Thymus (tissue), 11 donors: ENCODE data around the gene RASGRP3. TPM values are rescaled to one million over a fixed set of nuclear protein-coding genes. Genes with fewer than 3 reads are reported as not detected.

Experiments used
- DNase-seq, 9 donors: peaks; one replicate each; pipeline ENCODE4 v3.0.0-alpha.2; 2013; ENCODE audit warnings: low spot score in 9 of 9, low read depth in 6 of 9, missing footprints in 1 of 9
- H3K27ac ChIP-seq, 2 donors: one replicate each; pipeline ENCODE4 v1.5.1; 2013; ENCODE audit warnings: control low read depth in 1 of 2, low read depth in 1 of 2, low read length in 1 of 2, mild to moderate bottlenecking in 1 of 2, moderate library complexity in 1 of 2
- H3K27me3 ChIP-seq, 2 donors: one replicate each; pipeline ENCODE4 v1.5.1; 2013; ENCODE audit warnings: low read length in 1 of 2; ENCODE audit not compliant: control insufficient read depth in 2 of 2, insufficient read depth in 1 of 2
- H3K36me3 ChIP-seq, 2 donors: one replicate each; pipeline ENCODE4 v1.5.1; 2013; ENCODE audit warnings: low read length in 1 of 2, mild to moderate bottlenecking in 1 of 2, moderate library complexity in 1 of 2; ENCODE audit not compliant: control insufficient read depth in 2 of 2, insufficient read depth in 2 of 2
- H3K4me1 ChIP-seq, 2 donors: one replicate each; pipeline ENCODE4 v1.5.1; 2013; ENCODE audit warnings: low read length in 2 of 2; ENCODE audit not compliant: control insufficient read depth in 2 of 2, insufficient read depth in 2 of 2
- H3K4me3 ChIP-seq, 2 donors: one replicate each; pipeline ENCODE4 v1.5.1; 2013; ENCODE audit warnings: low read length in 2 of 2, control low read depth in 1 of 2, mild to moderate bottlenecking in 1 of 2
- H3K9me3 ChIP-seq, 2 donors: one replicate each; pipeline ENCODE4 v1.5.1; 2013; ENCODE audit warnings: low read length in 1 of 2, mild to moderate bottlenecking in 1 of 2; ENCODE audit not compliant: control insufficient read depth in 2 of 2, insufficient read depth in 1 of 2
- WGBS: extraction: QIAGEN DNeasy Blood & Tissue Kit; methylation state at CpG from one replicate; pipeline ENCODE4 v1.1.7; 2013; 5-methylcytosine and 5-hydroxymethylcytosine counted together
- polyA plus RNA-seq: library from polyadenylated mRNA; stranded (reverse); fragments of 200-250 nt; gene quantifications from one replicate; pipeline ENCODE4 v1.2.3, GENCODE V29; 2013
- total RNA-seq: library from RNA; stranded (reverse); fragments of 120-200 nt; gene quantifications from one replicate; pipeline ENCODE4 v1.2.4, GENCODE V29; 2013
- donor health status: healthy.

The RASGRP3 gene
- total and polyA plus RNA-seq, 2 donors = 6.5 to 8.2 TPM

- Histone ChIP-seq H3K36me3 (no peaks in the 10 kb centered on the region), H3K9me3 (no peaks in the 10 kb centered on the region), H3K27me3 (no peaks in the 10 kb centered on the region), H3K4me1 (no peaks in the 10 kb centered on the region), H3K27ac (no peak overlapping the region), H3K4me3 (no peak overlapping the region)
- WGBS = 99% methylated on average over 4 of the region's 4 CpGs
- DNase-seq = no peak
These were observed 64.8 kb downstream of the RASGRP3 start for GRCh38 chr2:33541243-33541642.

GRCh38 chr2:33550206-33550605 is 73.8 kb downstream of the RASGRP3 start:
- no peak overlapping the region for H3K27ac ChIP-seq
- no peak for DNase-seq
- H3K36me3 ChIP-seq = no peaks in the 10 kb centered on the region
- WGBS = 95% methylated on average over 3 of the region's 3 CpGs
- H3K4me3 ChIP-seq = no peak overlapping the region
- H3K4me1 ChIP-seq = no peaks in the 10 kb centered on the region
- H3K9me3 ChIP-seq = no peaks in the 10 kb centered on the region
- H3K27me3 ChIP-seq = no peaks in the 10 kb centered on the region

- Histone ChIP-seq H3K4me1 (no peaks in the 10 kb centered on the region), H3K4me3 (no peak overlapping the region), H3K36me3 (no peaks in the 10 kb centered on the region), H3K27ac (no peak overlapping the region), H3K27me3 (no peaks in the 10 kb centered on the region), H3K9me3 (no peaks in the 10 kb centered on the region)
- WGBS = 92% methylated on average over 1 of the region's 1 CpG
- no peak for DNase-seq
These were observed 76.5 kb downstream of the RASGRP3 start for GRCh38 chr2:33552758-33553461.

DNA sequence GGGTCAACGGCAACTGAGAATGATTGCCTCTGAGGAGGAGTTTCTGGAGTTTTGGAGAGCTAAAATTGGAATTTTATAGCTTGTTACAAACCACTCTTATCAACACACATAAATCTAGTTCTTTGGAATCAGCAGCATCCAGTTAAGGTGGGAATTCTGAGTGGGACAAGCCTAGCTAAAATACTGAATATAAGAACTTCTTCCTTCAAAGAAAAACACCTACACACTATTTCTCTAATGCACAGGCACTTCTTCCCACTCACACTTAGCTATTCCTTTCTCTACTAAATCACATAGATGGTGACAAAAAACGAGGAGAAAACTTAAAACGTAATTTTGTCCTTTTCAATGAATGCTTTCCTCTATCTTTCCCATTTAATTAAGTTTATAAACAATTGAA is 79.2 kb downstream of the RASGRP3 start:
- 90% methylated on average over 3 of the region's 3 CpGs for WGBS
- H3K27ac ChIP-seq = no peak overlapping the region
- H3K4me3 ChIP-seq = no peak overlapping the region
- no peaks in the 10 kb centered on the region for H3K36me3 ChIP-seq
- H3K4me1 ChIP-seq = no peaks in the 10 kb centered on the region
- no peak for DNase-seq
- H3K27me3 ChIP-seq = no peaks in the 10 kb centered on the region
- H3K9me3 ChIP-seq = no peaks in the 10 kb centered on the region

DNA sequence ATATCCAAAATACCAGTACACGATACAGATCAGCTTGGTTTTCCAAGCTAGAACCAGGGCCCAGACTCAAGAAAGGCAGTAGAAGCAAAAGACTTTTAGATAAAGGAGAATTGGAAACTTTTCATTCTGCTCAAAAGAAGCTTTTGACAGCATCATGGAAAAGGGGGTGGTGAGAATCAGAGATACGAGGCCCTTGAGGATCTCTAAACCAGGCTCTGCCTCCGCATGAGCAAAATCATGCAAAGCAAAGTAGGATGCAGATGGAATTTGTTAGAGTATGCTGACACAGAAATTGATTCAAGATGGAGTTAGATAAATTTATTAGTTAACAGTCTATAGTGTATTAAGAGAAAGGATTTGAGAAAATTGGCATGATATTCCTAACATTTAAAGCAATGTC is 82.9 kb downstream of the RASGRP3 start:
- no peak overlapping the region for H3K27ac ChIP-seq
- DNase-seq = no peak
- 98% methylated on average over 3 of the region's 3 CpGs for WGBS
- no peaks in the 10 kb centered on the region for H3K4me1 ChIP-seq
- H3K9me3 ChIP-seq = no peaks in the 10 kb centered on the region
- no peak overlapping the region for H3K4me3 ChIP-seq
- no peaks in the 10 kb centered on the region for H3K36me3 ChIP-seq
- no peaks in the 10 kb centered on the region for H3K27me3 ChIP-seq

GRCh38 chr2:33560017-33560416 is 83.6 kb downstream of the RASGRP3 start:
- Histone ChIP-seq H3K4me1 (no peaks in the 10 kb centered on the region), H3K36me3 (no peaks in the 10 kb centered on the region)
- 87% methylated on average over 2 of the region's 2 CpGs for WGBS

GRCh38 chr2:33561872-33562271 is 85.4 kb downstream of the RASGRP3 start:
- H3K4me3 ChIP-seq = no peak overlapping the region
- H3K36me3 ChIP-seq = no peaks in the 10 kb centered on the region
- DNase-seq = no peak
- H3K27me3 ChIP-seq = no peaks in the 10 kb centered on the region
- no peak overlapping the region for H3K27ac ChIP-seq
- H3K9me3 ChIP-seq = no peaks in the 10 kb centered on the region
- H3K4me1 ChIP-seq = no peaks in the 10 kb centered on the region

More at GRCh38 chr2:33560017-33560416, 83.6 kb downstream of the RASGRP3 start:
- H3K4me3 ChIP-seq = no peak overlapping the region
- H3K9me3 ChIP-seq = no peaks in the 10 kb centered on the region
- no peak for DNase-seq
- no peaks in the 10 kb centered on the region for H3K27me3 ChIP-seq
- no peak overlapping the region for H3K27ac ChIP-seq

- Histone ChIP-seq H3K27ac (no peak overlapping the region), H3K36me3 (no peaks in the 10 kb centered on the region), H3K9me3 (no peaks in the 10 kb centered on the region), H3K27me3 (no peaks in the 10 kb centered on the region), H3K4me1 (no peaks in the 10 kb centered on the region), H3K4me3 (no peak overlapping the region)
- no peak for DNase-seq
- 93% methylated on average over 2 of the region's 2 CpGs for WGBS
These were observed 94.2 kb downstream of the RASGRP3 start for GRCh38 chr2:33570681-33571080.

DNA sequence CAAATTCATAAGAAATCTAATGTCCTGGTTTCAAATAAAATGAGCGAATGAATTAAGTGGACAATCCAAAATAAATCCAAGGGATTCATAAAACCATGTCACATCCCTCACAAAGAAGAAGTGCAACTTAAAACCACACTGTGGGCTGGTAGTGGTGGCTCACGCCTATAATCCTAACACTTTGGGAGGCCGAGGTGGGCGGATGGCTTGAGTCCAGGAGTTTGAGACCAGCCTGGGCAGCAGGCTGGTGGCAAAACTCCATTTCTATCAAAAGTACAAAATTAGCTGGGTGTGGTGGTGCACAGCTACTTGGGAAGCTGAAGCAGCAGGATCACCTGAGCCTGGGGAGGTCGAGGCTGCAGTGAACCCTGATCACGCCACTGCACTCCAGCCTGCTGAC is 97.2 kb downstream of the RASGRP3 start:
- H3K4me1 ChIP-seq = no peaks in the 10 kb centered on the region
- no peak for DNase-seq
- no peaks in the 10 kb centered on the region for H3K27me3 ChIP-seq
- WGBS = 96% methylated on average over 6 of the region's 6 CpGs
- no peaks in the 10 kb centered on the region for H3K36me3 ChIP-seq
- no peak overlapping the region for H3K4me3 ChIP-seq
- no peaks in the 10 kb centered on the region for H3K9me3 ChIP-seq
- H3K27ac ChIP-seq = no peak overlapping the region
